Stimulated activated CD4-positive, alpha-beta T cell treated with anti-CD3 and anti-CD28 coated beads, Interleukin-4, amount 100 ng/mL, for 4 hours (primary cell): ENCODE results near the gene CACNA1F.
A peak's percentile ranks its signal among the peaks of the same experiment; 100 is the strongest.

ENCODE experiments used
- DNase-seq, 2 experiments: peaks; one replicate each; pipeline ENCODE4 v3.0.0-alpha.2; 2020

The CACNA1F gene

DNA sequence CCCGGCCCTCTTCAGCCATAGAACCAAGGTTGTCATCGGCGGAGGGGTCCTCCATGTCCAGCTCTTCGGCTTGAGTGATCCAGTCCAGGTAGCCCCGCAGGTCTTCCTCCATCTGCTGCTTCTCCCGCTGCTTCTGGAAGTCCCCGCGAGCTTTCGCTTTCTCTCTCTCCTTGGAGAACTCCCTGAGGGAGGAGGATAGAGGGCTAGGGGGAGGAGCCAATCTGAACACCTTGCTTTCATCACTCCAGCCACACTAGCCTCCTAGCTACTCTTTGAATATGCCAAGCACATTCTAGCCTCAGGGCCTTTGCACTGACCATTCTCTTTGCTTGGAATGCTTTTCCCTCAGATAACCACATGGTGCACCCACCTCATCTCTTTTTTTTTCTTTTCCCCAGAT is 6.2 kb downstream of the CACNA1F start:
- DNase-seq, result no peak

DNA sequence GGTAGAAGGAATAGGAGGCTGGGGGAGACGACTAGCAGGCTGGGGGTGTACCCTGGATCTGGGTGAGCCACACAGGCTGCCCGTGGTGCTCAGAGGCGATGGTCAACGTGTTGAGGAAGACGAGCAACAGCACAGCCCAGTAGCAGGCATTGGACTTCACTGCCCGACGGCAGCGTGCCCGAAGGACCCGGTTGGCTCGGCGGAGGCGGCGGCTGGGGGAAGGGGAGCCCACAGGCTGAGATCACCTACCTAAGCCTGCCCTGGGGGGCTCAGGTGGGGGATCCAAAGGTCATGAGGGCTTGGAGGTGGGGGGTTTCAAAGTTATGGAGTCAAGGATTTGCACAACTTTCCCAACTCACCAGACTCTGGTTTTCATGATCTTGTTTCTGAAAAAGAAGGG is 7.3 kb downstream of the CACNA1F start:
- DNase-seq, result no peak

DNA sequence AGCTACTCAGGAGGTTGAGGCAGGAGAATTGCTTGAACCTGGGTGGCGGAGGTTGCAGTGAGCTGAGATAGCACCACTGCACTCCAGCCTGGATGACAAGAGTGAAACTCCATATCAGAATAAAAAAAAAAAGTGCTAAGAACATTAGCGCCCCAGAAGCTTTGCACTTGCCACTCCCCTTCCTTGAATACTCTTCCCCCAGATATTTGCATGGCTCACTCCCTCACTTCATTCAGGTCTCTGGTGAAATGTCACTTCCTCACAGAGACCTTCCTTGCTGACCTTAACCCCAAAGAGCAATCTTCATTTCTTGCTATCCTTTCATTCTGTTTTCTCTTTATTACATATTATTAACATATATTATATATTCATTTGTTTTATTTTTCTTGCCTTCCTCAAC is 11.3 kb downstream of the CACNA1F start:
- DNase-seq, result no peak

DNA sequence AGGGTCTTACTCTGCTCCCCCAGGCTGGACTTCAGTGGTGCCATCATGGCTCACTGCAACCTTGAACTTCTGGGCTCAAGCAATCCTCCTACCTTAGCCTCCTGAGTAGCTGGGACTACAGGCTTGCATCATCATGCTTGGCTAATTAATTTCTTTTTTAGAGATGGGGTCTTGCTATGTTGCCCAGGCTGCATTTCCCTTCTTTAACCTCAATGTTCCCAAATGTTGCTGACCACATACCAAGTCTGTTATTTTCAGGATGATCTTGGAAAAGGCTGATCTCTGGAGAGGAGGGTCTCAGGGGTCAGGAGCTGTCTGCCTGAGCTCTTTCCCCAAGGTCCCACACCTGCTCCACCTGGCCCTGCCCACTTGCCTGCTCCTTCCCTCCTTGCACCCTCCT is 13.0 kb downstream of the CACNA1F start:
- no peak for DNase-seq

DNA sequence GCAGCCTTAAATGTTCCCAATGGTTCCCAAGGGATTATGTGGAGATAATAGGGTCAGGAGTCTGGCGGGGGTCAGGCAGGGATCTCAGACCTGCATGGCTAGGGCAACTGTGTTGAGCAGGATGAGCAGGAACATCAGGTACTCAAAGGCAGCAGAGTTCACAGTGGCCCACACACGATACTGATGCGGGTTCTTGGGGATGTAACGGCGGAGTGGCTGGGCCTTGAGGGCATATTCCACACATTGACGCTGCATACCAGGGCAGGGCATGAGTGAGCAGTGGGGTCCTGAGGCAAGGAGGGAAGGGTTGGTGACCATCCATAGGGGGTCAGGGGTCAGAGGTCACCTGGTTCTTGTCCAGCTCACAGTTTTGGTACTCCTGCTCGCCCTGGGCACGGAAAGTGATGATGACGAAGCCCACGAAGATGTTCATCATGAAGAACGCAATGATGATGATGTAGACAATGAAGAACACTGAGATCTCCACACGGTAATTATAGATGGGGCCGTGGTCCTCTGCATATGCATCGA is 18.1 kb downstream of the CACNA1F start:
- no peak for DNase-seq

DNA sequence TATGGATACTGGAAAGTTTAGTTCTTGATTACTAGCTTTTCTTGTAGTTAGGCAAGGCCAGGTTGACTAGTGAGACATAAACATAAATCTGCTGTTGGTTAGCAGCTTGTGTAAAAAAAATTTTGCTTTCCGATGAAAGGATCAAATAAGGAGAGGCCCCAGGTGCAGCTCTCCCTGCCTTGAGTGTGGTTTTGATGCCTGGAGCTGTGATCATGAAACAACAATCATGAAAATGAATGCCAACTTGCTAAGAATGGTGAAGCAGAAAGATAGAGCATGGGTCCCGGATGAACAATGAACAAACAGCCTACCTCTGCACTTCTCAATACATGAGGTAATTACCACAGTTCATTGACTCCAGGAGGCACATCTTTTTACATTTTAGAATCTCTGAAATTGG is 18.7 kb downstream of the CACNA1F start:
- no peak for DNase-seq

DNA sequence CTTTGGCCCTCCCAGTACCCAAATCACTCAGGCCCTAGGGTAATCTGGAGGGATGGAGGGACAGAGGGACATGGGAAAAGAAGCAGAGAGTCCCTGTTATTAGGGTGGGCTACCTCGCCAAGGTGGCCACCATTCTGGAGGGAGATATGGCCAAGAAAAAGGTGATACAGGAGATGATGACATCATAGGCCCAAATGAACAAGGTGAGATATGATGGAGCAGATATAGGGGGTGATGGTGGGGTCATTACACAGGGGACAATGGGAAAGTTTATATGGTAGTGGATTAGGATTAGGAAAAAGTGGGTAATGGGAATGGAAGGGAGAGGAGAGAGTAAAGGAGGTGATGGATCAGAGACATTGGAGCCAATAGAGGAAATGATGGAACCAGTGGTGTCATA is 20.3 kb downstream of the CACNA1F start:
- DNase-seq, result no peak

DNA sequence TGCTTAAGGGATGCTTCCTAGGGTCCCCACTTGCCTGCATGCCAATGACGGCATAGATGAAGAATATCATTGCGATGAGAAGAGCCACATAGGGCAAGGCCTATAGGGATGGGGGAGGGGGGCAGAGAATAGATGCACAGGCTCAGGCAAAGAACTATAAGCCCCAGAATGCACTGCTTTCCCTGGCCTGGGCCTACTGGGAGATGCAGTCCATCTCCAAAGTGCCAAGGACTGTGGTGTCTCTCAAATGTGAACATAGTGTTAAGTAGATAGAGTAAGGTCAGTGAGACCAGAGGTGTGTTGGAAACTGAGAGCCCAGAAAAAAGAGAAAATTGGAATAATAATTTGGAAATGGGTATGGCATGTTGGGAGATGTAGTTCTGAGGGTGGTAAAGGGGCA is 20.9 kb downstream of the CACNA1F start:
- DNase-seq, result no peak

DNA sequence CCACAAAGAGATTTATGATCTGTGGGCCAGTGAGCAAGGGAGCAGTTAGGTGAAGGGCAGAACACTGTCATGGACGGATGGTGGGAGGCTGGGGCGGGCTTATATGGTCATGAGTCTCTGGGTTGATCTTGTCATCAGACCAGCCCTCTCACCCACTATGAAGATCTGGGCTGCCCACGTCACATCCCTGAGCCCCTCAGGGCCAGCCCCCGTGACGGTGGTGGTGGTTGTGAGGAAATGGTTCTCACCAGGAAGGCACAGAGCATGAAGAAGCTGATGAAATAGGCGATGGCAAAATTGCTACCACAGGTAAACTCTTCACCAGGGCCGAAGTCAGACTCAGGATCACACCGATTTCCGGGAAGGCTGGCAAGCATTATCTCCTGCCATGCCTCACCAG is 22.1 kb downstream of the CACNA1F start:
- no peak for DNase-seq

DNA sequence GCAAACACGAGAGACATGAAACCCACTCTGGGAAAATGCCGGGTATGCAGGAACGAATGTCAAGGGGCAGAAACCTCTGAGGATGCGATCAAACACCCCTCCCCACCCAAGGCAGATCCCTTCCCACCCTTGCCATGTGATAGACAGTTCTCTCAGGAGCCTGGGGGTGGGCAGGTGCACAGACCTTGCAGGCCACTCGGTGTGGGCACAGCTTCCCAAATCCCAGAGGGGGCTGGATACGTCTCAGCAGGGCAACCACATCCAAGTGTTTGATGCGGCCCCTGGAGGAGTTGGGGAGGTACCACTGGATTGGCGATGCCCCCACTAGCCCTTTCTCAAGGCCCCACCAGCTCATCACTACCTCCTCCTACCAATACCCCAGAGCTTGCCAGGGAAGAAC is 22.7 kb downstream of the CACNA1F start:
- no peak for DNase-seq

DNA sequence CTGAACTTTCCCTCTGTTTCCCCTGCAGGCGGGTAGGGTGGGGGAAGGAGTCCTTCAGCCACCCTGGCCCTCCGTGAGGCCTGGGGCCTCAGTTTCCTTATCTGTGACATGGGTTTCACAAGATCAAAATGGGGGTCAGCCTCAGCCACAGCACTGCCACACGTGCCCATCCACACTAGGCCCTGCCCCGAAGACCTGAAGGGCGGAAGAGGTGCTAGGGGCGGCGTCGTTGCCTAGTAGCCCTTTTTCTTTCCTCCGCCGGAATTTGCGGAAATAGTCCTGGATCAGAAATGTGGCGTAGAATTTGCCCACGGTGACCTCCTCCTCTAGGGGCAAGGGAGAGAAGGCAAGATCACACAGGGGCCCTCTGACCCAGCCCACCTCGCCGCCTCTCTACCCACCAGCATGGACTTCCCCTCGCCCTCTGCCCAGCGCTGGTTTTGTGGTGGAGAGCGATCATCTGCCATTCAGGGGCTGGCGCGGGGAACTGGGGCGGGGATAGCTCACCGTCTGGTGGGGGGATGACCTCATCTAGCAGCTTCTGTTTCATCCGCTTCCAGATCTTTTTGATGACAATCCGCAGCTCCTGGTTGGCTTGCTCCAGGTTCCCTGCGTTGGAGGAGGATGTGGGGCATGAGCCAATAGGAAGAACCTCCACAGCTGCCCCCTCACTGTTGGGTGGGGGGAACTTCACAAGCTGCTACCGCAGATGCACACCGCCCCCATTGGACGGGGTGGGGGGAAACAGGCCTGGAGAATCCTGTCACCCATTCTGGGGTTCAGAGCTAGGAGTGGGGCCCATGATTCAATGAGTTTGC is 23.5 kb downstream of the CACNA1F start:
- no peak for DNase-seq

DNA sequence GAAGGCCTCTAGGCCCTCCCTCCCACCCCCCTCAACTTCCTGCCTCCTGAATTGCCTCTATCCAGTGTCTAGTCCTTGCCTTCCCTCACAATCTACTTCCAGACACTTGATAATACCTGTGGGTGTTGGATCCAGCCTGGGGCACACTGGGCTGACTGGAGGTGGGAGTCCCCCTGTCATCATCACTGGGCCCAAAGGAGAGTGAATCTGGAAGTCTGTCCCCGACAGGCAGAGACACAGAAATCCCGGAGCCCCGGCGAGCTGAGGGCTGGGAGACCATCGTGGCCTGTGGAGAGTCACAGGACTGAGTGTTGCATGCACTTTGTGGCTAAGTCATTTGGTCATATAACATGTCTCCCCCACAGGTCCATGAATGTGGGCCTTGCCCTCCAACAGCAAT is 24.7 kb downstream of the CACNA1F start:
- no peak for DNase-seq

DNA sequence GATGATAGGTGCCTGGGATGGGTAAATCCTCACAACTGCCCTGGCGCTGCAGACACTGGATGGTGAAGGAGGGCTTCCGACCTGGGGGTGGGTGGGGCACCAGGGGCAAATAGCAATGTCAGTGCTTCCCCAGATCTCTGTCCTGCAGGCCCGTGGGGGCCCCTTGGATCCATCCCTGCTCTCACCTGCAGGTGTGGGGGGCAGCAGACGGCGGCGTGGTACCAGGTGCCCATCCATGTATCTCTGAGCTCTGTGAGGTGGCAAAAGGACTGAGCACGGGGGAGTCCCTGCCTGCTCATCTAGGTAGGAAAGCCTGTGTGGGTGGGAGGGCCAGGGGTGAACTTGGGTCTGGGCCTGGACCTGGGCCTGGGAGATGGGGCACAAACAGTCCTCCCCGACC is 26.6 kb downstream of the CACNA1F start:
- no peak for DNase-seq

DNA sequence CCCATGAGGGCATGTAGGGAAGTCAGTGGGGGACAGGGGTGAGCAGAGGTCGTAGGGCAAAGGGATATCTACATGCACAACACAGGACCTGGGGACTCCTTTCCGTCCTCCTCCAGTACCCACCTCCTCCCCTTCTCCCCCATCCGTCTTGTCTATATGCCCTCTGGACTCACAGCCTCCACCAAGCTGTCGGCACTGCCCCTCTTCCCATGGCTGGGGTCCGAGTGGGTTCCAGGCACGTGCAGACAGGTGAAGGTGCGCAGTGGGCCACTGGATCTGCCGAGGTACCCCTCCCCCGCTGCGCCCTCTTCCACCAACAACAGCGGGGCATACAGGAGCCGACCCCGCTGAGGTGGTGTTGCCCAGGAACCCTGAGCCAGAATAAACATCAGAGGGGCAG is 27.7 kb downstream of the CACNA1F start:
- no peak for DNase-seq

DNA sequence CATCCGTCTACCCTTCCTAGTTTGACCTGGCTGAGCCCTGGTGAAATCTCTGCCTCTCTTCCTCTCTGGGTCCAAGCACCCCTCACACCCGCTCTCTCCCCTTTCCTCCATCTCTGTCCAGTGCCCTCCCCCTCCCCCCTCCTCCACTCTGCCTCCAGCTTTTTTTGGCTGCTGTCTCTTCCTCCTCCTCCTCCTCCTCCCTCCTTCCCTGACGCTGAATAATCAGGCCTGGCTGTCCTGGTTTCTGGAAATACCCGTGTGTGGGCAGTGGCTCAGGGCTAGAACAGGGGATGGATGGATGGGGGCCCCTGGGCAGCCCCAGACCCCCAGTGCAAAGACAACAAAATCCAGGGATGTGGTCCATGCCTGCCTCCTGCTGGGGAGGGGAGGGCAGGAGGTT is 28.4 kb downstream of the CACNA1F start:
- no peak for DNase-seq

DNA sequence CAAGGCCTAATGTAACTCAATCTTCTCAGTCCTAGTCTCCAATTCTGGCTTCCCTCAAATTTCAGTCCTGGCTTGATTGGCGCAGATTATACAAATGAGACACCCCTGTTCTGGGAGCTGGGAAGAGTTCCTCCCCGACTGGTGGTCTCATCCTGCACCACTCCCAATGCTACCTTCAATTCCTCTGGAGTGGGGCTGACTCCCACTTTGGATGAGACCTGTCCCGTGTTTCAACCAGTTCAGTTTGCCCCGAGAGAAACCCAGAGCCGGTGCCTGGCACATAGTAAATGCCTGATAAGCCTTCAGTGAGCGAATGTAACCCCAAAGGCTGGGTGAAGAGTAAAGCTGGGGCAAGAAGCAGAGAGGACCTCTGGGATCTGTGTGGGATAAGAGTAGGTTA is 29.1 kb downstream of the CACNA1F start:
- no peak for DNase-seq

DNA sequence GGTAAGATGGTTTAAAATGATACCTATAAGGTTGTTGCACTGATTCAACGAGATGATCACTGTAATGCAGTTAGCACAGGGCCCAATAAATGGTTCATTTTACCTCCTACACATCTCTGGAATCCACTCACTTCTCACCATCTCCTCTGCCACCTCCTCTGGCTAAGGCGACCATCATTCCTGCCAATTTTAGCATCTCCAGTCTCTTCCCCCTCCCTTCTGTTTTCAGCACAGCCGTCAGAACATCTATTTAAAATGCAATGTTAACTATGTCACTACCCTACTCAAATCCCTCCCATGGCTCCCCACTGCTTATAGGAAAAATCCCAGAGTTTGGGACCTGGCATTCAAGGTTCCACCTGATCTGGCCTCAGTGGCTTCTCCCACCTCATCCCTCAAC is 29.6 kb downstream of the CACNA1F start:
- no peak for DNase-seq

DNA sequence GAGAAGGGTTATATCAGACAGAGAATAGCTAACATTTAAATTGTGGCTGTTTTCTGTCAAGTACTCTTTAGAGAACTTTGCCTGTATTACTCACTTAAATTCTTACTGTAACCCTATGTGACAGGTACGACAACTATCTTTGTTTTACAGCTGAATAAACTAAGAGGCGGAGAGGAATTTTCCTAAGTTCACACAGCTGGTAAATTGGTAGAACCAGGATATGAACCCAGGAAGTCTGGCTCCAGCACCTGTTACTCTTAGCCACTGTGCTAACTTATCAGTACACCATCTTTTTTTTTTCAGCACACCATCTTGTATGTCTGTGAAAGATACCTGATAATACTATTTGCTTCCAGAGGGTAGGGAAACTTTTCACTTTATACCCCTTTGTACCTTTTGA is 31.1 kb downstream of the CACNA1F start:
- no peak for DNase-seq

DNA sequence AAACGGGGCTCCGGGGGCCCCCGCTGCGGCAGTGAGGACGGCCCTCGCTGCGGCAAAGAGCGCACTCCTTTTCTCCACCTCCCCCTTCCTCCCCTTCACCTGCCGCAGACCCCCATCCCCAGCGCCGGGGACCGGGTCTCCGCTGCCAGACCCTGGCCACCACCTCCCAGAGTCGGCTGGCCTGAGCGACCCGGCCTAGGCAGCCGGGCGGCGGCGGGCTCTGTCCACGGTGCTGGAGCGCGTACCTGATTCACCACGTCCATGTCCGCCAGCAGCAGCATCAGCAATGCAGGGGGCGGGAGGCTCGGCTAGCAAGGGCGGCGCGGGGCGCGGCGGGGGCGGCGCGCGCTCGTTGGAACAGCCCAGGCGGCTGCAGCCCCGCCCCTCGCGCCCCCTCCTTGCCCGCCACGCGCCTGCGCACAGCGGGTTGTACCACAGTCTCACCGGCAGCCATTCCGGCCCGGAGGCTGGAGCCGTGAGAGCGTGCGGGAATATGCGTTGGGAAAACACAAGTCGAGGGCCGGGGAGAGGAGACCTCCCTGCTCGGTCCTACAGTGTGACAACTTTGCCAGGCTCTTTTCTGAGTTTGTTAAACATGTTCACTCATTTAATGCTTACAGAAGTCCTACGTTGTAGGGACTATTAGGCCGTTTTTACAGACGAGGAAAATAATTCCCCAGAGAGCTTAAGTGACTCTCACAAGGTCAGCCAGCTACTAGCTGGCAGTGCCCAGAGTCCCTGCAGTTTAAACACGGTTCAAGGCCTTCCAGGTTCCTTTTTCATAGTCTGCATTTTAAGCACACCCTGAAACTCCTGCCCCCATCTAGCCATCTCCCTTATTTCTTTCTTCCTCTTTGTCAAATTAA is 33.0 kb downstream of the CACNA1F start, which contains the start of gene SYP:
Gene SYP, minus strand, starts transcription at position 288 of the 866 bp plus-strand sequence. Its CDS starts 7 bp downstream, at position 281.
- DNase-seq, result peak; percentile 85 to 88

DNA sequence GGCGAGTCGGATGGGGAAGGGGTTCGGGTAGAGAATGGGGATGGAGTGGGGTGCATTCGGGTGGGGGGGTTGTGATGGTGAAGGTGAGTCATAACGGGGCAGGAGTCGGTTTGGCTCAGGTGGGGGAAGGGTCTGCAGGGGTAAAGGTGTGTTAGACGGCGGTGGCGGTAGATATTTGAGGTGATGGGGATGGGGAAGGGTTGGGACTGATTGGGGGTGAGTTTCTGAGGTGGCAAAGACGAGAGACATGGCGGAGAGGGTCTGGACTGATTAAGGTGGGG is 33.9 kb downstream of the CACNA1F start:
- no peak for DNase-seq

DNA sequence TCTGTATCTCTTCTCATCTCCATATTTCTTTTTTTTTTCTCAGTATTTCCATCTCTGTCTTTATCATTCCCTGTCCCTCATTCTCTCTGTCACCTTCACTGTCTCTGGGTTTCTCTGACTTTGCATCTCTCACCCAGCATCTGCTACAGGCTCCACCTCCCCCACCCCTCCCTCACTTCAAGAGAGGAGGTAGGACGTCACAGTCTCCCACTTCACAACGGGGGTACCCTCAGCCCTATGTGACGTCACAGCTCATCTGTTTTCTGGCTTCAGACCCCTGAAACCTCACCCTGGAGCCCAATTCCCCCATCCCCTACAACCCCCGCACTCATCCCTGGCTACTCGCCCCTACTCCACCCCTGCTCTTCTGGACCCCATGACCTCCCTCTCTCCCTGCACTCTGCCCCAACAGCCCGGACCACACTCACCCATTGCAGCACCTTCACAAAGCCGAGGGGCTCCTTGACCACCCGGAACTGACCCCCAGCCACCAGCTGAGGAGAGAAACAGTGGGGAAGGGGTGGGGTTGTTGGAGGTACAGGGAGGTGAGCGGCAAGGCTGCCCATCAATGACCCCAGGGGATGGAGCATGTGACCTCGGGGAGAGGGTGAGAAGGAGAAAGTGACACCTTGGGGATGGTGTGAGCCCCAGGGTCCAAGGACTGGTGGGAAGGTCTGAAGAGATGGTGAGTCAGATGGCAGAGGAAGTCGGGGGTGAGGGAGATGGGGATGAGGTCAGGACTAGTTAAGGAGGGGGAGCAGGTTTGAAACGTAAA is 34.4 kb downstream of the CACNA1F start:
- no peak for DNase-seq

DNA sequence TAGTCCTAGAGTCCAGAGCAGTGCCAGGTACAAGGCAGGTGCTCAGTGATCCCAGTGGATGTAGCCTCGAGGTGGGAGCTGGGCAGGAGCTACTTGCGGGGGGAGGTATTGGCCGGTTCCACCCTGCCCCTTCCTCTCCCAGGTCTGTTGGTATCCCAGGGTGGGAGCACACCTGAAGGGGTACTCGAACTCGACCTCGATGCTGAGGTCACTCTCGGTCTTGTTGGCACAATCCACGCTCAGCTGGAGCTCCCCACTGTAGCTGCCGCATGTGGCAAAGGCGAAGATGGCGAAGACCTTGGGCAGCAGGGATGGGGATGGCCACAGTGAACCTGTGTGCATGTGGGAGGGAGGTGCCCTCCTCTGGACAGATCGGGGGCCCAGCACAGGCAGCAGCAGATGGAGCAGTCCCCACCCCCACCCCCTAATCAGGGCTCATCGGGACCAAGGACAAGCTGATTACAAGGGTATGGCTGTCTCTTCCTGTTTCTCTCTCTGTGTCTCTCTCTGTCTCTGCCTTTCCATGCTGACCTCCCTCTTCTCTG is 35.5 kb downstream of the CACNA1F start:
- DNase-seq, result no peak

DNA sequence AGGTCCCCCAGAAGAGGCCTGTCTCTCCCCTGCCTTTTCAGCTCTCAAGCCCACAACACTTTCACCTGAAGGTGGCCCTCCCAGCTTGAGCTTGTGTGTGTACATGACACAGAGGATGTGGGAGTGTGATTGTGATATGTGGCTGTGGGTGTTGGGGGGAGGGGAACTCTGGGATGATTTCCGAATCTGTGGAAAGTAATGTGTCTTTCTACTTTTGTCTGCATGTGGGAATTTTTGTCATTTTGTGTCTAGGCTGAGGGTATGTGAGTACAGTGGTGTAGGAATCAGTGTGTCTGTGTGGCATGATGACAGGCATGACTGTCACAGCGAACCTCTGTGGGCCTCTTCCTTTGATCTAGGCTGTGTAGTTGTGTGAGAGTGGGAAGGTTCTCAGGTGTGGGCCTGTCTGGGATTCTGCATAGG is 39.6 kb downstream of the CACNA1F start:
- DNase-seq, result no peak
